UCSD-AML1 (cell line): ENCODE data around the gene ZNF486.
A peak's percentile ranks its signal among the peaks of the same experiment; 100 is the strongest.
"Not testable (repeated sequence)": the region's sequence is repeated elsewhere in the genome, so short reads cannot be mapped to it uniquely, and the experiment has no call there.

Experiments used
- DNase-seq: peaks from one replicate; lab custom pipeline; 2025; ENCODE audit not compliant: unreplicated experiment; lab: John Stamatoyannopoulos, UW

ZNF486 gene

DNA sequence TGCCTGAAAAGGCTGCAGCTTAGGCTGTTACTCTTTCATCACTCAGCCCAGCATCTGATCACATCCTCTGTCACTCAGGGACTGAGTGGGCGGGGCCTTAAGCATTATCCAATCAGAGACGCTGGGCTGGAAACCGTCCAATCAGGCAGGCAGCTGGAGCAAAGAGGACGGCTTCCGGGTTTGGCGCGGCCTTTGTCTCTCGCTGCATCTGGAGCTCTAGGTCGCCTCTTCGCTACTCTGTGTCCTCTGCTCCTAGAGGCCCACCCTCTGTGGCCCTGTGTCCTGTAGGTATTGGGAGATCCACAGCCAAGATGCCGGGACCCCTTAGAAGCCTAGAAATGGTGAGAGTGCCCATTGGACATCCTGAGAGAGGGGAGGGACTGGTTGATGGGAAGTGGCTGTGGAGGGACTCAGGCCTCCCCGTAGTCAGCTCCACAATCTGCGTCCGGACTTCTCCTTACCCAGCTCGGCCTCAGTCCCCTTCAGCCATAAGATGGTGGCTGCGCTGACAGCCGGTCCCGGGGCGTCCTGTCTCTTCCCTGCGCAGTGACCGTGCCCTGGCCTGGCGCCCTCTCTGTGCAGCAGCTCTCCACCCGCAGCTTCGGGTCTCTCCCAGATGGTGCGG is at the start of gene ZNF486:
TSS of gene ZNF486 (plus strand) at position 195 of the 625 bp plus-strand sequence. CDS start at position 312, 117 bp downstream.
- DNase-seq, result no peak

DNA sequence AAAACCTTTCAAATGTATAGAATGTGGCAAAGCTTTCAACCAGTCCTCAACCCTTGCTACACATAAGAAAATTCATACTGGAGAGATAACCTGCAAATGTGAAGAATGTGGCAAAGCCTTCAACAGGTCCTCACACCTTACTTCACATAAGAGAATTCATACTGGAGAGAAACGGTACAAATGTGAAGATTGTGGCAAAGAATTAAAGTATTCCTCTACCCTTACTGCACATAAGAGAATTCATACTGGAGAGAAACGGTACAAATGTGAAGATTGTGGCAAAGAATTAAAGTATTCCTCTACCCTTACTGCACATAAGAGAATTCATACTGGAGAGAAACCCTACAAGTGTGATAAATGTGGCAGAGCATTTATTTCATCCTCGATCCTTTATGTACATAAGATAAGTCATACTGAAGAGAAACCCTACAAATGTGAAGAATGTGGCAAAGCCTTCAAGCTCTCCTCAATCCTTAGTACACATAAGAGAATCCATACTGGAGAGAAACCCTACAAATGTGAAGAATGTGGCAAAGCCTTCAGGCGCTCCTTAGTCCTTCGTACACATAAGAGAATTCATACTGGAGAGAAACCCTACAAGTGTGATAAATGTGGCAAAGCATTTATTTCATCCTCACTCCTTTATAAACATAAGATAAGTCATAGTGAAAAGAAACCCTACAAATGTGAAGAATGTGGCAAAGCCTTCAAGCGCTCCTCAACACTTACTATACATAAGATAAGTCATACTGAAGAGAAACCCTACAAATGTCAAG is 48.8 kb upstream of the ZNF486 start:
- not testable (repeated sequence) for DNase-seq

DNA sequence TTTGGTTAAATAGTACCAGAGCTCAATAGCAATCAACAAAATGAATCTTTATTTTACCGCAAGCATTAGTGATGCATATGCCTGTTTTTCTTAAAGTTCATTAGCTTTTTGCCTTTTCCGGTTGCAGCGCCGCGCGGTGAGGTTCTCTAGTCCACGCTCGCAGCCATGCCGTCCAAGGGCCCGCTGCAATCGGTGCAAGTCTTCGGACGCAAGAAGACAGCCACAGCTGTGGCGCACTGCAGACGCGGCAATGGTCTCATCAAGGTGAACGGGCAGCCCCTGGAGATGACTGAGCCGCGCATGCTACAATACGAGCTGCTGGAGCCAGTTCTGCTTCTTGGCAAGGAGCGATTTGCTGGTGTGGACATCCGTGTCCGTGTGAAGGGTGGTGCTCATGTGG is 42.1 kb upstream of the ZNF486 start:
- DNase-seq, result no peak

DNA sequence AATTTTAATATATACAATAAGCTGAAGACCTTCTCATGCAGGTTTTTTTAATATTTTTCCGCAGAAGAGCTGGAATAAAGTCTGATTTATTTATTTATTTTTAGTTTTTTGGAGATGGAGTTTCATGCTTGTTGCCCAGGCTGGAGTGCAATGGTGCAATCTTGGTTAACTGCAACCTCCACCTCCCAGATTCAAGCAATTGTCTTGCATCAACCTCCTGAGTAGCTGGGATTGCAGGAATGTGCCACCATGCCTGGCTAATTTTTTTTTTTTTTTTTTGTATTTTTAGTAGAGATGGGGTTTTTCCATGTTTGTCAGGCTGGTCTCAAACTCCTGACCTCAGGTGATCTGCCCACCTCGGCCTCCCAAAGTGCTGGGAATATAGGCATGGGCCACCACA is 34.1 kb upstream of the ZNF486 start:
- DNase-seq, result not testable (repeated sequence)

DNA sequence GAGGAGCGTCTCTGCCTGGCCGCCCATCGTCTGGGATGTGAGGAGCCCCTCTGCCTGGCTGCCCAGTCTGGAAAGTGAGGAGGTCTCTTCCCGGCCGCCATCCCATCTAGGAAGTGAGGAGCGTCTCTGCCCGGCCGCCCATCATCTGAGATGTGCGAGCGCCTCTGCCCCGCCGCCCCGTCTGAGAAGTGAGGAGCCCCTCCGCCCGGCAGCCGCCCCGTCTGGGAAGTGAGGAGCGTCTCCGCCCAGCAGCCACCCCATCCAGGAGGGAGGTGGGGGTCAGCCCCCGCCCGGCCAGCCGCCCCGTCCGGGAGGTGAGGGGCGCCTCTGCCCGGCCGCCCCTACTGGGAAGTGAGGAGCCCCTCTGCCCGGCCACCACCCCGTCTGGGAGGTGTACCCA is 29.3 kb upstream of the ZNF486 start:
- DNase-seq, result not testable (repeated sequence)

DNA sequence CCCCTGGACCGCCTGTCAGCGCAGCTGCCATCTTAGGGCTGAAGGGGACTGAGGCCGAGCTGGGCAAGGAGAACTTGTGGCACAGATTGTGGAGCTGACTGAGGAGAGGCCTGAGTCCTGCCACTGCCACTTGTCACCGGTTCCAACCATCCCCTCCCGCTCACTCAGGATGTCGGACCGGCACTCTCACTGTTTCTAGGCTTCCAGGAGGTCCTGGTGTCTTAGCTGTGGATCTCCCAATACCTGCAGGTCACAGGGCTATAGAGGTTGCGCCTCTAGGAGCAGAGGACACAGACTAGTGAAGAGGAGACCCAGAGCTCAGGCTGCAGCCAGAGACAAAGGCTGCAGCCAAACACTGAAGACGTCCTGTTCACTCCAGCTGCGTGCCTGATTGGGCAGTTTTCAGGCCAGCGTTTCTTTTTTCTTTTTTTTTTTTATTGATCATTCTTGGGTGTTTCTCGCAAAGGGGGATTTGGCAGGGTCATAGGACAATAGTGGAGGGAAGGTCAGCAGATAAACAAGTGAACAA is 15.3 kb upstream of the ZNF486 start:
- no peak for DNase-seq

DNA sequence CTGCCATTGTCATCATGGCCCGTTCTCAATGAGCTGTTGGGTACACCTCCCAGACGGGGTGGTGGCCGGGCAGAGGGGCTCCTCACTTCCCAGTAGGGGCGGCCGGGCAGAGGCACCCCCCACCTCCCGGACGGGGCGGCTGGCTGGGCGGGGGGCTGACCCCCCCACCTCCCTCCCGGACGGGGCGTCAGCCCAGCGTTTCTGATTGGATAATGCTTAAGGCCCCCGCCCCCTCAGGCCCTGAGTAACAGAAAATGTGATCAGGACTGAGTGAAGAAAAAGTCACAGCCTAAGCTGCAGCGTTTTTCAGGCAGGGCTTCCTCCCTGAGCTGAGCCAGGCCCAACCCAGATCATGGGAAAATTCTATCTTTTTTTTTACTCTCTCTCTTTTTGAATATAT is 14.5 kb upstream of the ZNF486 start:
- not testable (repeated sequence) for DNase-seq

DNA sequence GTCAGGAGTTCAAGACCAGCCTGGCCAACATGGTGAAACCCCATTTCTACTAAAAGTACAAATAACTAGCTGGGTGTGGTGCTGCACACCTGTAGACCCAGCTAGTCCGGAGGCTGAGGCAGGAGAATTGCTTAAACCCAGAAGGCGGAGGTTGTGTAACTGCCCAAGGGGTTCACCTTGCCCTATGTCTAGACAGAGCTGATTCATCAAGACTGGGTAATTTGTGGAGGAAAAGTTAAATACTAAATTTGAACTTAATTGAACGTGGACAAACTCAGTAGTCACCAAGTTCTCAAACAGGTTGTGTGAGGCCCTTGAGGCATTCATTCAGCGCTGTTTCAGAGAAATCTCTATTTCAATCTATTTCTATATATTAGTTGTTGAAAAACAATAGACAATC is 13.7 kb upstream of the ZNF486 start:
- DNase-seq, result no peak

DNA sequence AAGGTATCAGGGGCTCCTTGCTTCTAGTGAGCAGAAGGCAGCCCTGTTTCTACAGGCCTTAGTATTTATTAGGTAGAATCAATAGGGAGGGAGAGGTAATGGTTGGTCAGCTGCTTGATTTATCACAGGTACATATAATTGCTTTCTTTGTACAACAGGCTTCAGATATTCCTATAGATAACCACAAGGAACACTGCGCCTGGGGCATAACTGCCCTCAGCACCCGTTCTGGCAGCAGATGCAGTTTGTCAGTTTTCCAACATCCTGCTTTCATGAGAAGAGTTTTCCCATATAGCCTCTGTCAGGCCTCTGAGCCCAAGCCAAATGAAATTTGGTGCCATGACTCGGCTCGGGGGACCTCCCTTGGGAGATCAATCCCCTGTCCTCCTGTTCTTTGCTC is 12.4 kb upstream of the ZNF486 start:
- no peak for DNase-seq

DNA sequence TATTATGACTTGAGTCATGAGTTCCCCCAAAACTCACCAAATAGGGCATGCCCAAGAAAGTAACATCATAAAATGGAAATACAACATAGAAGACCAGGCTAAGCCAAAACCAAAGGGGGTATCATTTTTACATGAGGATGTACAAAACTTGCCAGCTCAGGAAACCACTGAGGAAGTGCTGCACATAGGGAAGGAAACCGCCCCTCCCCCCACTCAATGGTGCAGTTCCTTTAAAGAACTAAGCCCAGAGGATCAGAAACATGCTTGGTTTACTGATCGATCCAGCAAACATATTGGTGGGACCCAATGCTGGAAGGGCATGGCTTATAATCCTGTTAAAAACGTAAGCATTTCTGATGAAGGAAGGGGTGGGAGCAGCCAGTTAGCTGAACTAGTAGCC is 4.2 kb upstream of the ZNF486 start:
- peak; percentile 56 for DNase-seq

DNA sequence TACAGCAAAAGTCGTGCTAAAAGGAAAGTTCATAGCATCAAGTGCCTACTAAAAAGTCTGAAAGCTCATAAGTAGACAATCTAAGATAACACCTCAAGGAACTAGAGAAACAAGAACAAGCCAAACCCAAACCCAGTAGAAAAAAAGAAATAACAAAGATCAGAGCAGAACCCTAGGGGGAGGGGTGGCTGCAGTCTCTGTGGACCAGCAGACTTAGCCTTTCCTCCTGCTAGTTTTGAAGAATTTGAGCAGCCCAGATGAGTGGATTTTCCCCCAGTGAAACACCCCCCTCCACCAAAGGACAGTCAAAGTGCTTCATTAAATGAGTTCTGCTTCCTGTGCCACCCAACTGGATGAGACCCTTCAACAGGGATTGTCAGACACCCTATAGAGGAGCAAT is 2.6 kb upstream of the ZNF486 start:
- no peak for DNase-seq

DNA sequence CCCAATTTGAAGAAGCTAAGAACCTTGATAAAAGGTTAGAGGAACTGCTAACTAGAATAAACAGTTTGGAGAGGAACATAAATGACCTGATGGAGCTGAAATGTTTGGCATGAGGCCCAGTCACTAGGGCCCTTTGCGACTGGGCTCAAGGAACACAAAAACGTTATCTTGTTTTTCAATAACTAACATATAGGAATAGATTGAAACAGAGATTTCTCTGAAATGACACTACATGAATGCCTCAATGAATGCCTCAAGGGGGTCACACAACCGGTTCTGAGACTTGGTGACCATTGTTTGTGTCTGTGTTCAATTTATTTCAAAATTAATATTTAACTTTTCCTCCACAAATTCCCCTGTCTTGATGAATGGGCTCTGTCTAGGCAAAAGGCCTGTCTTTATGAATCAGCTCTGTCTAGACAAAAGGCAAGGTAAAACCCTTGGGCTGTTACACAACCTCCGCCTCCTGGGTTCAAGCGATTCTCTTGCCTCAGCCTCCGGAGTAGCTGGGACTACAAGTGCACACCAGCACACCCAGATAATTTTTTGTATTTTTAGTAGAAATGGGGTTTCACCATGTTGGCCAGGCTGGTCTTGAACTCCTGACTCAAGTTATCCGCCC is 932 bp upstream of the ZNF486 start:
- DNase-seq, result no peak

DNA sequence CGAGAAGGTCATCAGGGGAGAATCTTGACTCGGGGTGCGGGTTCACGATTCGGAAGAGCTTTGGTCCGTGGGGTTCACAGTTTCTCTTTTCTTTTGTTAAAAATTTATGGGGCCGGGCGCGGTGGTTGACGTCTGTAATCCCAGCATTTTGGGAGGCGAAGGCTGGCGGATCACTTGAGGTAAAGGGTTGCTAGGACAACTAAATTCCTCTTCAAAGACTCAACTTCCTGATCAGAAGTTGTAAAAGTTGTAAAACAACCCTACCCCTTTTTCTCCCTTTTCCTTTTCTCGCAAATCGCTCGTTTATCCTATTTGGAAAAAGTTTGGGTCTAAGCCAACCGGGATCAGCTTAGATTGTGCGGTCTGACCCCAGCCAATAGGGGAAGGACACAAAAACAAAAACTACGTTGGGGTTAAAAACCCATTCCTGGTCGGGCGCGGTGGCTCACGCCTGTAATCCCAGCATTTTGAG is 673 bp downstream of the ZNF486 start:
- DNase-seq, result no peak

DNA sequence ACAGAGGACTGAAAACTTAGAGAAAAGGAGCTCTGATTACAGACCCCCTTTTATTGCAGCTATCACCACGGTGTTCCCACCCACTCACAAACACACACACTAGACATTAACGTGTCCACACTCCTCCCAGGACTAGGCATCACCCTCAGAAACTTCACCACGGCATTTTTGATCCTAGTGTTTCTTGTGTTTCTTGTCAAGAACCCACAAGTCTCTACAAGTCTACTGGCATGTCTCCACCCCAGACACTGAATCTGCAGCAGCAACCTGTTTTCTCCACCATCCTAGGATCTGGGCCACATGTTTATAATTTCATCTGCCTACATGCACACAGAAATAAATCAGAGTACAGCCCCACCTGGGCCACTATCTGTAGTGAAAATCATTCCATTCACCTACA is 4.3 kb downstream of the ZNF486 start:
- DNase-seq, result no peak

DNA sequence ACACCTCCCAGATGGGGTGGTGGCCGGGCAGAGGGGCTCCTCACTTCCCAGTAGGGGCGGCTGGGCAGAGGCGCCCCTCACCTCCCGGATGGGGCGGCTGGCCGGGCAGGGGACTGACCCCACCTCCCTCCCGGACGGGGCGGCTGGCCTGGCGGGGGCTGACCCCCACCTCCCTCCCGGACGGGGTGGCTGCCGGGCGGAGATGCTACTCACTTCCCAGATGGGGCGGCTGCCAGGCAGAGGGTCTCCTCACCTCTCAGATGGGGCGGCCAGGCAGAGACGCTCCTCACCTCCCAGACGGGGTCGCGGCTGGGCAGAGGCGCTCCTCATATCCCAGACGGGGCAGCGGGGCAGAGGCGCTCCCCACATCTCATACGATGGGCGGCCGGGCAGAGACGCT is 8.8 kb downstream of the ZNF486 start:
- not testable (repeated sequence) for DNase-seq

DNA sequence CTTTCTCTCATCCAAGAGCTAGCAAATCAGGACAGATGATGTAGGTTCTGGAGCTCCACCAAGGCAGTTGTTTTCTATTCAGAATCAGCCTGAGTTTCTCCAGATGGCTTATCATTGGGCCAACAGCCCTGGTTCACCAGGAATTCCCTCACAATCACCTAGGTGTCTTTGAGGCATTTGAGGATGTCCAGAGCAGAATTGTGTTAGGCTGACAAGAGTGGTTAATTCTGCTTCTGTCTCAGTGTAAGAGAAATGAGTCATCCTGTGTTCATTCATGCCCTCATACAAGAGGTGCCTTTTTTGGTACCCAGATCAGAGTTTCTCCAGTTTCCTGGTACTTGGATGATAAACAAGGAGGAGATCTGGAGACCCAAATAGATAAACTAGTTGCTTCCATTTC is 12.9 kb downstream of the ZNF486 start:
- DNase-seq, result not testable (repeated sequence)

DNA sequence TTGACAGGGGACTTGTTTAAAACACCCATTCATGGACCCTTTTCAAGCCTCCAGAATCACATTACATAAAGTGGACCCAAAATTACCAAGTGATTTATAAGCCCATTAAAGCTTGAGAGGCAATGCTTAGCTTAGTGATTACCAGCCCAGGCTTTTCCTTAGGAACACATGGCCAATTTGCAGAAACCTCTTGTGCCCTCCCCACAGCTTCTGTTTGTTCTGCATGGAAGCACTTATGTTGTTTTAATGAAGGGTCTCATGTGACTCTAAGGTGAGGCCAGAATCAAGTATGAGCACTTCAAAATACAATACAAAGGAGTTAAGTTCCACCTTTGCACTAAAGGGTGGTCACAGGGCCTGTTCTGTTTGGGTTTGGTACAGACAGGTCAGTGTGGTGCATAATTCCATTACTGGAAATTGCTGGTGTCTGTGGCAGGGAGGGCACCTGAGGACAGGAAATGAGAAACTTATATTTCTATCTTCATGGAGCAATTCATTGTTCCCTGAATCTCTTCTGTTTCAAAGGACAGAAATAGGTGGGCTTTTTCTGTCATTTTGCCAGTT is 15.3 kb downstream of the ZNF486 start:
- DNase-seq, result no peak

DNA sequence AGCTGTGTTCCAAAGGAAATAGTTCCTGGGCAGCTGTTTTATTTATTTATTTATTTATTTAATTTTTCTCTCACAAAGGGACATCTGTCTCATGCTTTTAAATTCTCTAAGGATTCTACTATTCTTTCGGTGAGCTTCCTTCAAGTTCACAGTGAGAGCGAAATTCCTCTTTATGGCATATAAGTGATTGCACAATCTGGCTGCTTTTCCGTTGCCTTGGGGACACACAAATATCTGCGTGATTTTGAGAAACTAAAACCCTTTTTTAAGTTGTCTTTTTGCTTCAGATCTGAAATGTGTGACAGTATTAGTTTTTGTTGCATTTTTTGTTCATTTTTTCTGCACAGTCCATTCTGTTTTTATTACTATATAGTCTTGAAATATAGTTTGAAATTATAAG is 19.2 kb downstream of the ZNF486 start:
- DNase-seq, result no peak

DNA sequence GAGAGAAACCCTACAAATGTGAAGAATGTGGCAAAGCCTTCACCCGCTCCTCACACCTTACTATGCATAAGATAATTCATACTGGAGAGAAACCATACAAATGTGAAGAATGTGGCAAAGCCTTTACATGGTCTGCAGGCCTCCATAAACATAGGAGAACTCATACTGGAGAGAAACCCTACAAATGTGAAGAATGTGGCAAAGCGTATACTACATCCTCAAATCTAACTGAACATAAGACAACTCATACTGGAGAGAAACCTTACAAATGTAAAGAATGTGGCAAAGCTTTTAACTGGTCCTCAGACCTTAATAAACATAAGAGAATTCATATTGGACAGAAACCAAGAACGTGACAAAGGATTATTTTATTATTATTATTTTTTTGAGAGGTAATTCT is 30.7 kb downstream of the ZNF486 start:
- DNase-seq, result no peak

DNA sequence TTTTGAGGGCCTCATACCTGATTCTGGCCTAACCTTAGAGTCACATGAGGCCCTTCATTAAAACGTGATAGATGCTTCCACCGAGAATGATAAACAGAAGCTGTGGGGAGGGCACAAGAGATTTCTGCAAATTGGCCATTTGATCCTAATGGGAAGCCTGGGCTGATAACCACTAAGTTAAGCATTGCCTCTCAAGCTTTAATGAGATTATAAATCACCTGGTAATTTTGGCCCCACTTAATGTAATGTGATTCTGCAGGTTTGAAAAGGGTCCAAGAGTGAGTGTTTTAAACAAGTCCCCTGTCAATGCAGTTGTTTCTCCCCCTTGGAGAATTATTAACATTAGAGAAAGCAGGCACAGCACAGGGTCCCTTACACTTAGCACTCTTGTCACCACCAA is 42.0 kb downstream of the ZNF486 start:
- no peak for DNase-seq

DNA sequence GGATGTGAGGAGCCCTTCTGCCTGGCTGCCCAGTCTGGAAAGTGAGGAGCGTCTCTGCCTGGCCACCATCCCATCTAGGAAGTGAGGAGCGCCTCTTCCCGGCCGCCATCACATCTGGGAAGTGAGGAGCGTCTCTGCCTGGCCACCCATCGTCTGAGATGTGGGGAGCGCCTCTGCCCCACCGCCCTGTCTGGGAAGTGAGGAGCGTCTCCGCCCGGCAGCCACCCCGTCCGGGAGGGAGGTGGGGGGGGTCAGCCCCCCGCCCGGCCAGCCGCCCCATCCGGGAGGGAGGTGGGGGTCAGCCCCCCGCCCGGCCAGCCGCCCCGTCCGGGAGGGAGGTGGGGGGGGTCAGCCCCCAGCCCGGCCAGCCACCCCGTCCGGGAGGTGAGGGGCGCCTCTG is 47.4 kb downstream of the ZNF486 start:
- DNase-seq, result not testable (repeated sequence)

DNA sequence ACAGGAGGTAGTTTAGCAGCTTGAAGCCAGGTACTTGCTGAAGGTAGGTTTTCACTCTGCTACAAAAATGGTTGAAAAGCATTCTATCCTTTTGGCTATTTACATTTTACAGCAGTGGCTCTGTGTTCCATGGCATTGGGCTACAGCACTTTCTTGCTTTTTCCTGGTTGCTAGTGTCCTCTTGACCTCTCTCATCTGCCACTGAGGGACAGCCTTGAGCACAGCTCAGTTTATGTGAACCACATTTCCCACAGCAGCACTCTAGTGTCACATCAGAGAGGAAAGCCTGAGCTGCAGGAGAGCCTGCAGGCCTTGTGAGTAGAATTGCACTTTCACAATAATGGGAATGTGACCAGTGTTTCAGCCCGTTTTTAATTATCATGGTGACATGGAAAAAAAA is 54.6 kb downstream of the ZNF486 start:
- DNase-seq, result not testable (repeated sequence)
